A549 (cell line): ENCODE results near the gene TEX55. TPM values are rescaled to one million over a fixed set of nuclear protein-coding genes. Genes with fewer than 3 reads are reported as not detected.

Experiments used
- ATAC-seq, 2 experiments: fragments of 200-7000 bp in 1 of 2; fragments of >200 bp in 1 of 2; cut with Nextera tagmentation in 1 of 2; cut with Tn5 transposase in 1 of 2; 3 replicates each; pipeline versions ENCODE4 v1.8.0 to v1.9.1; 2018 to 2020; ENCODE audit warnings: mild to moderate bottlenecking in 1 of 2, moderate library complexity in 1 of 2
- CTCF ChIA-PET: fragments of 300-600 bp; sonication (Branson Sonifier 250); formaldehyde crosslinking; extraction: SDS; loops from one replicate; lab custom pipeline; 2021; ENCODE audit warnings: antibody characterized with exemption, inconsistent platforms; lab: Yijun Ruan, JAX
- POLR2A ChIA-PET: fragments of 350-600 bp; formaldehyde crosslinking; extraction: SDS; loops from one replicate; lab custom pipeline; 2021; ENCODE audit warnings: antibody characterized with exemption, inconsistent platforms; lab: Yijun Ruan, JAX
- DNase-seq, 2 experiments: peaks; one replicate each; pipeline versions ENCODE4 v3.0.0 to v3.0.0-alpha.2; 2011 to 2016; ENCODE audit warnings: low read depth in 1 of 2, low spot score in 1 of 2
- FAIRE-seq: peaks from 2 replicates; lab custom pipeline; 2011; peaks lifted over from hg19 to GRCh38; lab: Jason Lieb, UNC
- H3K27ac ChIP-seq, 2 experiments: fragments of >200 bp; sonication (Bioruptor Twin); formaldehyde crosslinking; 3 replicates each; pipeline ENCODE4 v1.5.1; 2016 to 2017
- H3K4me1 ChIP-seq: fragments of >200 bp; sonication (Bioruptor Twin); formaldehyde crosslinking; 3 replicates; pipeline ENCODE4 v1.6.1; 2016
- H3K4me2 ChIP-seq: fragments of >200 bp; sonication (Bioruptor Twin); formaldehyde crosslinking; 3 replicates; pipeline ENCODE4 v1.6.1; 2016
- H3K4me3 ChIP-seq: fragments of >200 bp; sonication (Bioruptor Twin); formaldehyde crosslinking; 3 replicates; pipeline ENCODE4 v1.5.1; 2016
- H3K9me3 ChIP-seq: fragments of >200 bp; sonication (Bioruptor Twin); formaldehyde crosslinking; 3 replicates; pipeline ENCODE4 v1.6.1; 2016
- BHLHE40 ChIP-seq: IDR thresholded peaks from 2 replicates; pipeline ENCODE4 v1.6.1; 2012; ENCODE audit warnings: low read depth, low read length, inconsistent platforms
- CHD2 ChIP-seq: fragments of 150-350 bp; IDR thresholded peaks from 2 replicates; pipeline ENCODE4 v1.6.1; 2014; ENCODE audit warnings: low read length; ENCODE audit not compliant: partially characterized antibody
- CTCF ChIP-seq: fragments of >200 bp; sonication (Bioruptor Twin); formaldehyde crosslinking; IDR thresholded peaks from 3 replicates; pipeline ENCODE4 v1.5.1; 2016
- EHF ChIP-seq: fragments of 250-450 bp; sonication (Bioruptor Pico); IDR thresholded peaks from 2 replicates; pipeline ENCODE4 v1.5.0; 2020; ENCODE audit warnings: mild to moderate bottlenecking
- ELK1 ChIP-seq: fragments of 150-350 bp; IDR thresholded peaks from 2 replicates; pipeline ENCODE4 v1.6.1; 2014; ENCODE audit warnings: low read depth, mild to moderate bottlenecking, low read length
- HDAC2 ChIP-seq: fragments of 200-600 bp; sonication (generic); IDR thresholded peaks from 2 replicates; pipeline ENCODE4 v1.6.1; 2016
- HES2 ChIP-seq: fragments of >200 bp; sonication (Bioruptor Twin); formaldehyde crosslinking; IDR thresholded peaks from 2 replicates; pipeline ENCODE4 v1.6.1; 2016
- JUNB ChIP-seq: fragments of >200 bp; sonication (Bioruptor Twin); formaldehyde crosslinking; IDR thresholded peaks from 2 replicates; pipeline ENCODE4 v1.6.1; 2016
- MAFK ChIP-seq: fragments of 450-650 bp; IDR thresholded peaks from 2 replicates; pipeline ENCODE4 v1.6.1; 2014; ENCODE audit not compliant: partially characterized antibody
- MAX ChIP-seq: IDR thresholded peaks from 2 replicates; pipeline ENCODE4 v1.6.1; 2012
- MAZ ChIP-seq: fragments of 150-350 bp; IDR thresholded peaks from 2 replicates; pipeline ENCODE4 v1.6.1; 2014; ENCODE audit warnings: antibody characterized with exemption, low read depth, low read length, borderline replicate concordance
- MYC ChIP-seq: IDR thresholded peaks from 2 replicates; pipeline ENCODE4 v1.6.1; 2012; ENCODE audit warnings: mild to moderate bottlenecking, inconsistent platforms, low read length, improper control_type of control experiment, borderline replicate concordance
- PBX3 ChIP-seq: IDR thresholded peaks from 2 replicates; pipeline ENCODE4 v1.6.1; 2012
- RAD21 ChIP-seq, 2 experiments: fragments of >200 bp in 1 of 2; sonication (Bioruptor Twin) in 1 of 2; formaldehyde crosslinking in 1 of 2; IDR thresholded peaks in 1 of 2; conservative IDR thresholded peaks in 1 of 2; 2 replicates in 1 of 2; 3 replicates in 1 of 2; pipeline ENCODE4 v1.6.1; 2012 to 2018; ENCODE audit warnings: inconsistent platforms in 1 of 2
- RNF2 ChIP-seq: fragments of 200-600 bp; sonication (generic); IDR thresholded peaks from 2 replicates; pipeline ENCODE4 v1.6.1; 2016; ENCODE audit warnings: low read depth, mild to moderate bottlenecking, antibody characterized with exemption, moderate library complexity, borderline replicate concordance
- ZSCAN20 ChIP-seq: fragments of 250-450 bp; sonication (Bioruptor Pico); IDR thresholded peaks from 2 replicates; pipeline ENCODE4 v1.8.0; 2022; ENCODE audit warnings: mild to moderate bottlenecking, moderate library complexity
- WGBS: methylation state at CpG from one replicate; pipeline ENCODE4 v1.1.6; 2017; ENCODE audit errors: missing lambda C conversion rate; 5-methylcytosine and 5-hydroxymethylcytosine counted together
- polyA plus RNA-seq, 4 experiments: library from polyadenylated mRNA; depleted of rRNA in 3 of 4; stranded (reverse); fragments of >200 nt; fragmentation: RNase III in 1 of 4; extraction: RNeasy Plus Mini Kit Qiagen cat#74134 plus additional on column Dnase treatment in 1 of 4; gene quantifications; 2 replicates in 3 of 4; 3 replicates in 1 of 4; pipeline ENCODE4 v1.2.3, GENCODE V29; 2011 to 2017

TEX55 gene
- polyA plus RNA-seq, 2 of the 4 experiments (the other 2 are of a cell fraction) = 0.08 TPM; not detected in 1

- TF ChIP-seq RNF2 = no peak
- no peak for TF ChIP-seq MAX
- no peak for TF ChIP-seq RAD21 (conservative IDR thresholded peaks at IDR 0.05 in 1 of 2, IDR thresholded peaks at IDR 0.05 in 1 of 2)
- TF ChIP-seq ZSCAN20 (CRISPR knock-in tag) = no peak
- TF ChIP-seq PBX3 = no peak
- TF ChIP-seq JUNB = no peak
- TF ChIP-seq MYC = no peak
These were observed 25.5 kb upstream of the TEX55 start (continued) for GRCh38 chr3:119120480-119120879.

GRCh38 chr3:119122350-119122749 is 23.6 kb upstream of the TEX55 start:
- no peak for FAIRE-seq
- POLR2A ChIA-PET = no interaction called here
- CTCF ChIA-PET = interaction anchor here (0.9 to 1.5 kb wide), 4 partner anchors 85 to 240 kb away, joined by 3 to 7 read pairs (median 4); partner anchors contain the start of gene IGSF11

More at GRCh38 chr3:119122350-119122749, 23.6 kb upstream of the TEX55 start:
- Histone ChIP-seq H3K9me3 (peaks cover 31% of the 10 kb centered on the region), H3K4me2 (no peak overlapping the region), H3K27ac (no peak overlapping the region), H3K4me3 (no peak overlapping the region), H3K4me1 (no peaks in the 10 kb centered on the region)
- 55% methylated on average over 3 of the region's 3 CpGs for WGBS
- no peak for TF ChIP-seq MAZ
- TF ChIP-seq ELK1 = no peak
- no peak for TF ChIP-seq EHF
- TF ChIP-seq JUNB = no peak
- TF ChIP-seq HES2 = no peak
- no peak for TF ChIP-seq CTCF
- TF ChIP-seq BHLHE40 = no peak
- no peak for TF ChIP-seq PBX3
- TF ChIP-seq MAFK = no peak
- TF ChIP-seq CHD2 = no peak
- TF ChIP-seq HDAC2 = no peak
- ATAC-seq (no peak), DNase-seq (no peak)
